ENCODE measurements around the gene CTNNA2.
A peak's percentile ranks its signal among the peaks of the same experiment; 100 is the strongest.

Gene CTNNA2

GRCh38 chr2:79638954-79639353 lies 126.1 kb downstream of the CTNNA2 start:
- TF ChIP-seq CTCF (conservative IDR thresholded peaks at IDR 0.05; ENCODE audit: control insufficient read depth, insufficient read depth, low read depth, low read length) = no peak
- DNase-seq (ENCODE audit: low read depth) = no peak
- no peak overlapping the region for H3K4me3 ChIP-seq (ENCODE audit: control insufficient read depth, low read depth, low read length)

GRCh38 chr2:79640001-79640400 lies 127.2 kb downstream of the CTNNA2 start:
- TF ChIP-seq CTCF (conservative IDR thresholded peaks at IDR 0.05; ENCODE audit: control insufficient read depth, insufficient read depth, low read depth, low read length) = no peak
- DNase-seq (ENCODE audit: low read depth) = no peak
- H3K4me3 ChIP-seq (ENCODE audit: control insufficient read depth, low read depth, low read length) = no peak overlapping the region

- TF ChIP-seq CTCF (conservative IDR thresholded peaks at IDR 0.05; ENCODE audit: control insufficient read depth, insufficient read depth, low read depth, low read length) = no peak
- no peak overlapping the region for H3K4me3 ChIP-seq (ENCODE audit: control insufficient read depth, low read depth, low read length)
- DNase-seq (ENCODE audit: low read depth) = no peak
These were observed 136.7 kb downstream of the CTNNA2 start for GRCh38 chr2:79649531-79649930.

GRCh38 chr2:79660557-79660956 lies 147.7 kb downstream of the CTNNA2 start:
- peak; percentile 8 for DNase-seq (ENCODE audit: low read depth)
- TF ChIP-seq CTCF (conservative IDR thresholded peaks at IDR 0.05; ENCODE audit: control insufficient read depth, insufficient read depth, low read depth, low read length) = no peak
- H3K4me3 ChIP-seq (ENCODE audit: control insufficient read depth, low read depth, low read length) = no peak overlapping the region

GRCh38 chr2:79665091-79665490 lies 152.2 kb downstream of the CTNNA2 start:
- no peak for TF ChIP-seq CTCF (conservative IDR thresholded peaks at IDR 0.05; ENCODE audit: control insufficient read depth, insufficient read depth, low read depth, low read length)
- H3K4me3 ChIP-seq (ENCODE audit: control insufficient read depth, low read depth, low read length) = no peak overlapping the region
- DNase-seq (ENCODE audit: low read depth) = no peak

GRCh38 chr2:79666430-79666829 lies 153.6 kb downstream of the CTNNA2 start:
- H3K4me3 ChIP-seq (ENCODE audit: control insufficient read depth, low read depth, low read length) = no peak overlapping the region
- DNase-seq (ENCODE audit: low read depth) = no peak
- no peak for TF ChIP-seq CTCF (conservative IDR thresholded peaks at IDR 0.05; ENCODE audit: control insufficient read depth, insufficient read depth, low read depth, low read length)

GRCh38 chr2:79669714-79670113 lies 156.9 kb downstream of the CTNNA2 start:
- no peak for TF ChIP-seq CTCF (conservative IDR thresholded peaks at IDR 0.05; ENCODE audit: control insufficient read depth, insufficient read depth, low read depth, low read length)
- no peak for DNase-seq (ENCODE audit: low read depth)
- no peak overlapping the region for H3K4me3 ChIP-seq (ENCODE audit: control insufficient read depth, low read depth, low read length)

Data from fibroblast of mammary gland (primary cell).